ENCODE data around the gene TMEM141. TPM values are rescaled to one million over a fixed set of nuclear protein-coding genes. Genes with fewer than 3 reads are reported as not detected.
A peak's percentile ranks its signal among the peaks of the same experiment; 100 is the strongest.
"Not testable (repeated sequence)": the region's sequence is repeated elsewhere in the genome, so short reads cannot be mapped to it uniquely, and the experiment has no call there.

Gene TMEM141
- total and polyA plus RNA-seq, 10 of the 15 experiments (the other 5 are each of a cell fraction or from before 2014, with no cell fraction given), result 7.8 to 48.6 (median 34.4) TPM

DNA sequence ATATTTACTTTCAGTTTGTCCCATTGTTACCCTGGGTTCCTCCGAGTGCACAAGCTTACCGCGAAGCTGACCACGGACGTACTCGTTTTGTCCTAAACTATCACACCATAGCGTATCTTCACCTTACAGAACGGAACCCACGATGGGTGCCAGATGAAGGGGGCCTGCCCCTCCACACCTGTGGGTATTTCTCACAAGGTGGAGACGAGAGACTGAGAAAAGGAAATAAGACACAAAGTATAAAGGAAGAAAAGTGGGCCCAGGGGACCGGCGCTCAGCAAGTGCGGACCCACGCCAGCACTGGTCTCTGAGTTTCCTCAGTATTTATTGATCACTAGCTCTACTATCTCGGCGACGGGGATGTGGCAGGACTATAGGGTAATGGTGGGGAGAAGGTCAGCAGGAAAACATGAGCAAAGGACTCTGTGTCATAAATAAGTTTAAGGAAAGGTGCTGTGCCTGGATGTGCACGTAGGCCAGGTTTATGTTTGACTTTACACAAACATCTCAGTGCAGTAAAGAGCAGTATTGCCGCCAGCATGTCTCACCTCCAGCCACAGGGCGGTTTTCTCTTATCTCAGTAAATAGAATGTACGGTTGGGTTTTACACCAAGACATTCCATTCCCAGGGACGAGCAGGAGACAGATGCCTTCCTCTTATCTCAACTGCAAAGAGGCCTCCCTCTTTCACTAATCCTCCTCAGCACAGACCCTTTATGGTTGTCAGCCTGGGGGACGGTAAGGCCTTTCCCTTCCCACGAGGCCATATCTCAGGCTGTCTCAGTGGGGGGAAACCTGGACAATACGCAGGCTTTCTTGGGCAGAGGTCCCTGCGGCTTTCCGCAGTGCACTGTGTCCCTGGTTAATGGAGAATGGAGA lies 2.3 kb upstream of the TMEM141 start:
- DNase-seq (ENCODE audit: low read depth, low spot score); H4K20me1 ChIP-seq (ENCODE audit: control insufficient read depth, insufficient read depth); H3K27me3 ChIP-seq (replicated peaks in 1 of 2; ENCODE audit: control insufficient read depth in 2 of 2, insufficient read depth in 2 of 2, low read length in 1 of 2); in situ Hi-C loops (cut with MboI); H3K36me3 ChIP-seq (ENCODE audit: control insufficient read depth in 2 of 2, insufficient read depth in 2 of 2, low read length in 1 of 2); FAIRE-seq; H3K9me3 ChIP-seq (replicated peaks; ENCODE audit: control insufficient read depth, insufficient read depth, low read length); H3K27ac ChIP-seq (ENCODE audit: control insufficient read depth, insufficient read depth); H3K79me2 ChIP-seq (ENCODE audit: control insufficient read depth, insufficient read depth, low read length); BruUV-seq (replicated peaks); H3K4me3 ChIP-seq; ATAC-seq; H2AFZ ChIP-seq (ENCODE audit: control insufficient read depth, low read depth, low read length): not testable (repeated sequence)
- peak overlapping the region; percentile 17; the same call in 1 of the 2 replicates for H3K4me2 ChIP-seq (ENCODE audit: control insufficient read depth, insufficient read depth)
- POLR2A ChIA-PET, result interaction anchor here (0.7 to 1.4 kb wide), 4 partner anchors 113 to 334 kb away, joined by 3 to 5 read pairs (median 4); no protein-coding TSS in a partner anchor
- CTCF ChIA-PET, result interaction anchor here (1.1 to 13.1 kb wide), 15 partner anchors 11 to 278 kb away, joined by 3 to 163 read pairs (median 7); partner anchors contain the start of genes AJM1 and FUT7
- SMC1A ChIA-PET (ENCODE audit: uncharacterized antibody, unreplicated experiment), result interaction anchor here (0.8 to 3.7 kb wide), 4 partner anchors 23 to 249 kb away, joined by 3 to 23 read pairs (median 12); no protein-coding TSS in a partner anchor
- RAD21 ChIA-PET (ENCODE audit: unreplicated experiment), result interaction anchor here (0.9 to 4.1 kb wide), 6 partner anchors 11 to 282 kb away, joined by 3 to 28 read pairs (median 6); partner anchors contain the start of gene SAPCD2
- 57% methylated on average over 27 of the region's 27 CpGs for WGBS (ENCODE audit: insufficient coverage, insufficient replicate concordance, low lambda C conversion rate, missing lambda C conversion rate)
- intact Hi-C loops (cut with micrococcal nuclease; ENCODE audit: unreplicated experiment), result loop anchor here (5.0 kb wide), 1 partner anchor 448 kb away; no protein-coding TSS in a partner anchor
- 0 out of 2 replicates have a peak overlapping the region, but pooled peaks have one; percentile 12 for H3K9ac ChIP-seq (ENCODE audit: control insufficient read depth, insufficient read depth, low read length)
- peaks cover 10% of the 10 kb centered on the region for H3K4me1 ChIP-seq (ENCODE audit: control insufficient read depth, insufficient read depth, low read length)

DNA sequence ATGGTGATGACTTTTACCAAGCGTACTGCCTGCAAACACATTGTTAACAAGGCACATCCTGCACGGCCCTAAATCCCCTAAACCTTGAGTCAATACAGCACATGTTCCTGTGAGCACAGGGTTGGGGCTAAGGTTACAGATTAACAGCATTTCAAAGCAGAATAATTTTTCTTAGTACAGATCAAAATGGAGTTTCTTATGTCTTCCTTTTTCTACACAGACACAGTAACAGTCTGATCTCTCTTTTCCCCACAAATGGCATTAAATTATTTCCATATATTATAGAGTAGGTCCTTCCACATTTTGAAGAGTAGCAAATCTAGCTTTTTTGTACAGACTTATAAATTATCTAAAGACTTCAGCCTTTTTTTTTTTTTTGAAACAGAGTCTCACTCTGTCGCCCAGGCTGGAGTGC lies 1.6 kb upstream of the TMEM141 start:
- no peak for FAIRE-seq
- H3K9me3 ChIP-seq (replicated peaks; ENCODE audit: control insufficient read depth, insufficient read depth, low read length), result no peaks in the 10 kb centered on the region
- H3K4me2 ChIP-seq (ENCODE audit: control insufficient read depth, insufficient read depth), result no peak overlapping the region
- H2AFZ ChIP-seq (ENCODE audit: control insufficient read depth, low read depth, low read length), result no peak overlapping the region
- TF ChIP-seq ATF7 (IDR thresholded peaks at IDR 0.05; ENCODE audit: low read depth) (no peak), NFIC (IDR thresholded peaks at IDR 0.05; ENCODE audit: low read depth, low read length) (no peak), ASH2L (IDR thresholded peaks at IDR 0.05; ENCODE audit: borderline replicate concordance, low read depth) (no peak), KLF5 (IDR thresholded peaks at IDR 0.05; ENCODE audit: partially characterized antibody) (no peak), MXI1 (IDR thresholded peaks at IDR 0.05; ENCODE audit: low read depth, low read length) (no peak)
- TF ChIP-seq, protein P1, sequence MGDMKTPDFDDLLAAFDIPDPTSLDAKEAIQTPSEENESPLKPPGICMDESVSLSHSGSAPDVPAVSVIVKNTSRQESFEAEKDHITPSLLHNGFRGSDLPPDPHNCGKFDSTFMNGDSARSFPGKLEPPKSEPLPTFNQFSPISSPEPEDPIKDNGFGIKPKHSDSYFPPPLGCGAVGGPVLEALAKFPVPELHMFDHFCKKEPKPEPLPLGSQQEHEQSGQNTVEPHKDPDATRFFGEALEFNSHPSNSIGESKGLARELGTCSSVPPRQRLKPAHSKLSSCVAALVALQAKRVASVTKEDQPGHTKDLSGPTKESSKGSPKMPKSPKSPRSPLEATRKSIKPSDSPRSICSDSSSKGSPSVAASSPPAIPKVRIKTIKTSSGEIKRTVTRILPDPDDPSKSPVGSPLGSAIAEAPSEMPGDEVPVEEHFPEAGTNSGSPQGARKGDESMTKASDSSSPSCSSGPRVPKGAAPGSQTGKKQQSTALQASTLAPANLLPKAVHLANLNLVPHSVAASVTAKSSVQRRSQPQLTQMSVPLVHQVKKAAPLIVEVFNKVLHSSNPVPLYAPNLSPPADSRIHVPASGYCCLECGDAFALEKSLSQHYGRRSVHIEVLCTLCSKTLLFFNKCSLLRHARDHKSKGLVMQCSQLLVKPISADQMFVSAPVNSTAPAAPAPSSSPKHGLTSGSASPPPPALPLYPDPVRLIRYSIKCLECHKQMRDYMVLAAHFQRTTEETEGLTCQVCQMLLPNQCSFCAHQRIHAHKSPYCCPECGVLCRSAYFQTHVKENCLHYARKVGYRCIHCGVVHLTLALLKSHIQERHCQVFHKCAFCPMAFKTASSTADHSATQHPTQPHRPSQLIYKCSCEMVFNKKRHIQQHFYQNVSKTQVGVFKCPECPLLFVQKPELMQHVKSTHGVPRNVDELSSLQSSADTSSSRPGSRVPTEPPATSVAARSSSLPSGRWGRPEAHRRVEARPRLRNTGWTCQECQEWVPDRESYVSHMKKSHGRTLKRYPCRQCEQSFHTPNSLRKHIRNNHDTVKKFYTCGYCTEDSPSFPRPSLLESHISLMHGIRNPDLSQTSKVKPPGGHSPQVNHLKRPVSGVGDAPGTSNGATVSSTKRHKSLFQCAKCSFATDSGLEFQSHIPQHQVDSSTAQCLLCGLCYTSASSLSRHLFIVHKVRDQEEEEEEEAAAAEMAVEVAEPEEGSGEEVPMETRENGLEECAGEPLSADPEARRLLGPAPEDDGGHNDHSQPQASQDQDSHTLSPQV (IDR thresholded peaks at IDR 0.05), result peak; percentile 58; the same call in 1 of the 2 replicates
- SMC1A ChIA-PET (ENCODE audit: uncharacterized antibody, unreplicated experiment), result no interaction called here
- 75% methylated on average over 3 of the region's 3 CpGs for WGBS (ENCODE audit: insufficient coverage, insufficient replicate concordance, low lambda C conversion rate, missing lambda C conversion rate)
- H3K36me3 ChIP-seq (ENCODE audit: control insufficient read depth in 2 of 2, insufficient read depth in 2 of 2, low read length in 1 of 2), result no peaks in the 10 kb centered on the region
- intact Hi-C loops (cut with micrococcal nuclease; ENCODE audit: unreplicated experiment) (loop anchor here (5.0 kb wide), 1 partner anchor 448 kb away; no protein-coding TSS in a partner anchor), in situ Hi-C loops (cut with MboI) (no loop called here)
- H3K27ac ChIP-seq (ENCODE audit: control insufficient read depth, insufficient read depth), result no peak overlapping the region
- CTCF ChIA-PET, result interaction anchor here (2.0 to 13.1 kb wide), 2 partner anchors 20 to 245 kb away, joined by 22 to 163 read pairs; no protein-coding TSS in a partner anchor
- POLR2A ChIA-PET, result interaction anchor here (0.7 to 1.6 kb wide), 3 partner anchors 147 to 333 kb away, joined by 4 to 5 read pairs (median 4); no protein-coding TSS in a partner anchor
- no peak overlapping the region for H3K4me3 ChIP-seq
- no peak for DNase-seq (ENCODE audit: low read depth, low spot score)
- H3K9ac ChIP-seq (ENCODE audit: control insufficient read depth, insufficient read depth, low read length), result no peak overlapping the region
- no TSS peak for BruUV-seq (replicated peaks)
- H3K4me1 ChIP-seq (ENCODE audit: control insufficient read depth, insufficient read depth, low read length), result peaks cover 10% of the 10 kb centered on the region
- RAD21 ChIA-PET (ENCODE audit: unreplicated experiment), result interaction anchor here (1.7 to 4.1 kb wide), 2 partner anchors 240 to 245 kb away, joined by 6 to 28 read pairs; no protein-coding TSS in a partner anchor
- no peak for ATAC-seq
- peaks cover 2% of the 10 kb centered on the region; the same call in 1 of the 2 replicates for H4K20me1 ChIP-seq (ENCODE audit: control insufficient read depth, insufficient read depth)
- peaks cover 2% of the 10 kb centered on the region; the same call in 1 of the 2 replicates for H3K79me2 ChIP-seq (ENCODE audit: control insufficient read depth, insufficient read depth, low read length)
- H3K27me3 ChIP-seq (replicated peaks in 1 of 2; ENCODE audit: control insufficient read depth in 2 of 2, insufficient read depth in 2 of 2, low read length in 1 of 2), result no peaks in the 10 kb centered on the region
